Dermis microvascular lymphatic vessel endothelial cell (primary cell): ENCODE measurements around the gene OR6C2. TPM values are rescaled to one million over a fixed set of nuclear protein-coding genes. Genes with fewer than 3 reads are reported as not detected.
"Not testable (repeated sequence)": the region's sequence is repeated elsewhere in the genome, so short reads cannot be mapped to it uniquely, and the experiment has no call there.

Experiments used
- DNase-seq, 2 donors: peaks; one replicate each; pipeline versions ENCODE4 v3.0.0 to v3.0.0-alpha.2; 2010; ENCODE audit warnings: low read depth in 2 of 2
- total RNA-seq: library from RNA; depleted of rRNA; stranded (reverse); fragments of >200 nt; gene quantifications from 2 replicates; pipeline ENCODE4 v1.2.1, GENCODE V29; 2014

Gene OR6C2
- not detected in 2 replicates for total RNA-seq

DNA sequence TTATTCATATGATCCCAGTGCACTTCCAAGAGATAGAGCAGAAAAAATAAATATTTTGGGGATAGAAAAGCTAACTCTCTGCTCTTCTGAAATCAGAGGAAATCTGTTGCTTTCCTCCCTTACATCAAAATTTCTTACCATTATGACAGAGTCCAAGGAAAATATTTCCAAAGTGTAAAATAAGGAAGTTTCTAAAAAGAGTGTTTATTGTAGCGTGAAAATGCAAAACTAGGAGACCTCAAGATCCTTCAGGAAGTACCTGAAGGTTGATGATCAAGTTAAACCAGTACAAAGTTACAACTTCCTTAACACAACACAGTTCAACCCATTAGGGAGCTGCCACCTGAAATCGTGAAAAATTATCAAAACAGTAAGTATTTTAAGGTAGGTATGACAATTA is at the start of gene OR6C2:
Gene OR6C2, plus strand, starts transcription at position 301 of the 400 bp plus-strand sequence. CDS start 8,138 bp downstream, outside the sequence.
- DNase-seq: no peak

DNA sequence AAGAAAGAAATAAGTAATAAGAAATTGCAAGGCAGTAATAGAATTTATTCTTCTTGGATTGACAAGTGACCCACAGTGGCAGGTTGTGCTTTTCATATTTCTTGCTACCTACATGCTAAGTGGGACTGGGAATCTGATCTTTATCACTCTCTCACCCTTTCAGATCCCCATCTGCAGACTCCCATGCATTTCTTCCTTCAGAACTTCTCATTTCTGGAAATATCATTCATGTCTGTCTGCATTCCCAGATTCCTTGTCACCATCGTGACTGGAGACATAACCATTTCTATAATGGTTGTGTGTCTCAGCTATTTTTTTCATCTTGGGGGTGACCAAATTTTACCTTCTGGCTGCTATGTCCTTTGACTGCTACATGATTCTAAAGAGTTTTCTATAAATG is 47.5 kb upstream of the OR6C2 start:
- DNase-seq: no peak

DNA sequence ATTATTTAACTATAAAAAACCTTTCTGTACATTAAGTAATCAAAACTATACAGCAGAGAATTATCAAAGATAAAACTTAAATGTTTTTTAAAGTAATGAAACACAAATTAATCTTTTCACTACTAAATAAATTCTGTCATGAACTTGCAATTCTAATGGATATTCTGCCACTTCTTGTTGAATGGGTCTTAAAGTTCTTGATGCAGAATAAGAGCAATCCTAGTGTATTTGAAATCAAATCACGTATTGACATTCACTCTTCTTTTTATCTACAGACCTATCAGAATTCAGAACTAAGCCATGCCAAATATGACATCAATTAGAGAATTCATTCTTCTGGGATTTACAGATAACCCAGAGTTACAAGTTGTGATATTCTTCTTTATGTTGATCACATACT is 43.6 kb upstream of the OR6C2 start, which contains the start of gene OR6C65:
Gene OR6C65, plus strand, starts transcription at position 301 of the 400 bp plus-strand sequence. Its CDS starts 0 bp downstream, at position 301.
- DNase-seq: no peak

DNA sequence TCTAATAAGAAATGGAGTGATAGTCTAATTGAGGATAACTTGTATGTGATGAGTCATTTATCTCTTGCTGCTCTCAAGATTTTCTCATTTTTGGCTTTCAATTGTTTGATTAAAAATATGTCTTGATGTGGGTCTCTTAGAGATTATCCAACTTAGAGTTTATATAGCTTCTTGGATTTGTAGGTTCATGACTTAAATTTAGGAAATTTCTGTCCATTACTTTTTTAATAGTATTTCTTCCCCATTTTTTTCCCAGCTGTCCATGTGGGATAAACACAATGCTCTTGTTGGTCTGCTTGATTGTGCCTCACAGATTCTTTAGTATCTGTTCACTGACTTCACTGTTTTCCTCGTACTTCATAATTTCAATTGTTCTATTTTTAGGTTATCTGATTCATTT is 36.0 kb upstream of the OR6C2 start:
- DNase-seq: no peak

DNA sequence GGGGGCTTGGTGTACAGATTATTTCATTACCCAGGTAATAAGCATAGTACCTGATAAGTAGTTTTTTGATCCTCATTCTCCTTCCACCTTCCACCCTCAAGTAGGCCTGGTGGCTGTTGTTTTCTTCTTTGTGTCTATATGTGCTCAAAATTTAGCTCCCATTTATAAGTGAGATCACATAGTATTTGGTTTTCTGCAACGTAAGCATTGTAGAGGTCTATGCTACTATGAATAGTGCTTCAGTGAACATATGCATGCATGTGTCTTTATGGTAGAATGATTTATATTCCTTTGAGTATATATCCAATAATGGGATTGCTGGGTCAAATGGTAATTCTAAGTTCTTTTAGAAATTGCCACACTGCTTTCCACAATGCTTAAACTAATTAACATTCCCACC is 34.7 kb upstream of the OR6C2 start:
- not testable (repeated sequence) for DNase-seq

DNA sequence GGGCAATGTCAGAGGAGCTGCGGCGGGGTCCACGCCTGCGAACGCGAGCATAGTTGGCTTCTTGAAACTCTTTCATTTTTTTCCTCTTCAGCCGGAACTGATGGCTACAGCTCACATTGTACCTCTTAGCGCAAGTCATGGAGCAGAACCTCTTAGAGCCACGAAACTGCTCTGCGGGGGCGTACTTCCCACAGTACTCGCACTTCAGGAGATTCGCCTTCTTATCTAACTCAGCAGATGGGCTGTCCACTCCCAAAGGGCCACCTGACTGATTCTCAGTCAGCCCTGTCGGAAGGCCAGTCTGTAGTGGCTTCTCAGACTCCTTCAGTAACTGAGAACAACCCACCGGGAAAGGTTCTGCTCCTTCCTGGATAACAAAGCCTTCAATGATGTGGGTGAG is 31.7 kb upstream of the OR6C2 start:
- DNase-seq: not testable (repeated sequence)

DNA sequence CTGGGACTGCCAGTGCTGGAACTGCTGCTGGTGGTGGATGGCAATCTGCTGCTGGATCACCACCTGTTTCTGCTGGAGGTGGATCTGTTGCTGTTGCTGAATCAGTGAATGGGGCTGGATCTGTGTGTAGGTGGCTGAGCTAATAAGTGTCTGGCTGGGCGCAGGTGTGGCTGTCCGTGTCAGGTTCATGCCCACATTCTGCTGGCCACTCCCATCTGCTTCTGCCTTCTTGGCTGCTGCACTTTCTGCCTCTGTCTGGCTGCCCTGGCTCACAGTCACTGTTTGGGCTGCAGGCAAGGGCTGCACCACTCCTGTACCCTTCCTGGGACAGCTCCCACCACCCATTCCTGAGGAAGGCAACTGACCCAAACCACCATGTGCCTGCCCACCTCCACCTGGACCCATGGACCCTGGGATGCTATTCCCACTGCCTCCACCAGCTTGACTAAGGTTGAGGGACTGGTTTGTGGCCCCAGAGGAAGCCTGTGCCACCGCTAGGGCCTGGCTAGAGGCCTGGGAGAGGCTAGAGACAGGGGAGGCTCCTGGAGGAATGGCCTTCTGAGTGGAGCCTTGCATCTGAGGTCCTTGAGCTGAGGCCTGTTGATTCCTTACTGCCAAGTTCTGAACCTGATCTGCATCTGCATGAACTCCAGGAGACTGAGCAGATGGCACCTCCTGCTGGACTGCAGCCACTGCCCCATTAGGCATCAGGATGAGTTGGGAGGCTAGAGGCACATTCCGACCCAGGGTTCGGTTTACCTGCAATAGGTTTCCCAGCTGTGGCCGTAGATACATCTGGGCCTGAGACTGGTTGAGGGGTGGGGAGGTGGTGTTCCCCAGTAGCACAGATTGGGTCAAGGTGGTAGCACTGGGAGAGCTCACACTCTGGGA is 30.1 kb upstream of the OR6C2 start:
- DNase-seq: not testable (repeated sequence)

DNA sequence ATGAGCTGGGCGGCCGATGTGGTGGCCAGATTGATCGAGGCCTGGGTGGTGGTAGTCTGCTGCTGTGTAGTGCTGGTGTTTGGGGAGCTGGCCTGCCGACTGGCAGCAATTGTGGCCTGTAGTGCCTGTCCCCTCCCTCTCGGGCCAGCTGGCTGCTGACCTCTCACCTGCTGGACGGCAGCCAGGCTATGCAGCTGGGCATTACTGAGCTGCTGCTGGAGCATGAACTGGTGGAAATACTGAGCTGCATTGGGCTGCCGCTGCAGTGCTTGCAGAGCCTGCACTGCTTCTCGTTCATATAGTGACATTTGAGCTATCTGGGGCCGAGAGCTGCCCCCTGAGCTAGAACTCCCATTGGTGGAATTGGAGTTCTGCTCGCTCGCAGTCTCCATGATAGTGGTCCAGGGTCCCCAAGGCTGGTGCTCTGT is 29.5 kb upstream of the OR6C2 start:
- DNase-seq: peak; percentile 14 to 23

DNA sequence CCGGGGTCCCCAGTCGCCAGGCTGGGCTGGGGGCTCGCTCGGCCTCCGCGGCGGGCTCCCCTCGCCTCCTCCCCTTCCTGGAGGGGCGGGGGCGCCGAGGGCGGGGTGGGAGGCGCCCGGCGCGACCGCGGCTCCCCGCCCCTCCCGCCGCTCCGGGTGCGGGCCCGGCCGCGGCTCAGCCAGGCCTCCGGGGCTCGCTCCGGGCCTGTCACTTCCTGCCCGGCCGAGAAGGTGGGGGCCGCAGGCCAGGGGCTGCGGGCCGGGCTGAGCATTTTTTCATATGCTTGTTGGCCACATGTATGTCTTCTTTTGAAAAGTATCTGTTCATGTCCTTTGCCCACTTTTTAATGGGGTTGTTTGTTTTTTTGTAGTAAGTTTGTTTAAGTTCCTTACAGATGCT is 29.0 kb upstream of the OR6C2 start:
- DNase-seq: not testable (repeated sequence)

DNA sequence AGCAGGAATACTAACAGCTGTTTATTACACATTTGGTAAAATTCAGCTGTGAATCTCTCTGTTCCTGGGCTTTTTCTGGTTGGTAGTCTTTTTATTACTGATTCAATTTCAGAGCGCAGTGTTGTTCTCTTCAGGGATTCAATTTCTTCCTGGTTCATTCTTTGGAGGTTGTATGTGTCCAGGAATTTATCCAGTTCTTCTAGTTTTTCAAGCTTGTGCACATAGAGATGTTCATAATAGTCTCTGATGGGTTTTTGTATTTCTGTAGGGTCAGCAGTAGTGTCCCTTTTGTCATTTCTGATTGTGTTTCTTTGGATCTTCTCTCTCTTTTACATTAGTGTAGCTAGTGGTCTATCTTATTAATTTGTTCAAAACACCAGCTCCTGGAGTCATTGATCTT is 26.9 kb upstream of the OR6C2 start:
- DNase-seq: no peak

DNA sequence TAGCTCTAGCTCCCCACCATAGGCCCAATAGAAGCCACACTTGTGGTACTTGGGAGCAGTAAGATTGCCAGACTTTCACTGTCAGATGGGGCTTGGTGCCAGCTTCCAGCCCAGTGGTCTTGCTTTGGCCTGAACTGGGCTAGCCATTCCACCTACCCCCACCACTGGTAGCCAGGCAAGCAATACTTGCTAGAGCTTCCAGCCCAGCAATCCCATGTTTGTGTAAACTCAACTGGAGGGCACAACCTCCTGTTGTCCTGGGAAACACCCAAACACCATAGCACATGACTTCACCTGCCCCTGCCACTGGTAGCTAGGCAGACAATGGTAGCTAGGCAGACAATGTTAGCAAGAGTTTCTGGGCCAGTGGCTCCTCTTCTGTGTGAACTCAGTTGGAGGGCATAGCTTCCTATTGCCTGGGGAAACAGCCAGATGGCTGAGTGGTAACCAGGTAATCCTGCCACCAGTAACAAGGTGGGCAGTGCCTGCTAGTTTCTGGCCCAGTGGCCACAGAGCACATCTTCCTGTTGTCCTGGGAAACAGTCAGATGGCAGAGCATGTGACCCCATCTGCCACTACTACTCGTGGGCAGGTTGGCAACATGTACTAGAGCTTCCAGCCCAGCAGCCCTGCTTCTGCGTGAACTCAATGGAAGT is 23.4 kb upstream of the OR6C2 start:
- DNase-seq: no peak

DNA sequence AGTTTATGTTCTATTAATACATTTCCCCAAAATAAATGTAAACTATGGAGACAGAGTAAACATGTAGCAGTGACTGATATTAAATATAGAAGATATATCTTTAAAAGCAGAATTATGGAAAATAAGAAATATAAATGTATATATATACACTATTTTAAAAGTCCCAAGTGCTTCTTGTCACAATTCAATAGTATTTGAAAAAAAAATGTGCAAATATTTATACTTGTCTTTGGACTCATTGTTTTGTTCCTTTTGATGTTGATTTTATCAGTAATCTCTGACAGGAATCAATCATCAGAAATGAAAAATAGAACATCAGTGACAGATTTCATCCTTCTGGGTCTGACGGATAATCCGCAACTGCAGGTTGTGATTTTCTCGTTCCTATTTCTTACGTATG is 17.9 kb upstream of the OR6C2 start, which contains the start of gene OR6C76:
Gene OR6C76, plus strand, starts transcription at position 301 of the 400 bp plus-strand sequence. Its CDS starts 0 bp downstream, at position 301.
- no peak for DNase-seq

DNA sequence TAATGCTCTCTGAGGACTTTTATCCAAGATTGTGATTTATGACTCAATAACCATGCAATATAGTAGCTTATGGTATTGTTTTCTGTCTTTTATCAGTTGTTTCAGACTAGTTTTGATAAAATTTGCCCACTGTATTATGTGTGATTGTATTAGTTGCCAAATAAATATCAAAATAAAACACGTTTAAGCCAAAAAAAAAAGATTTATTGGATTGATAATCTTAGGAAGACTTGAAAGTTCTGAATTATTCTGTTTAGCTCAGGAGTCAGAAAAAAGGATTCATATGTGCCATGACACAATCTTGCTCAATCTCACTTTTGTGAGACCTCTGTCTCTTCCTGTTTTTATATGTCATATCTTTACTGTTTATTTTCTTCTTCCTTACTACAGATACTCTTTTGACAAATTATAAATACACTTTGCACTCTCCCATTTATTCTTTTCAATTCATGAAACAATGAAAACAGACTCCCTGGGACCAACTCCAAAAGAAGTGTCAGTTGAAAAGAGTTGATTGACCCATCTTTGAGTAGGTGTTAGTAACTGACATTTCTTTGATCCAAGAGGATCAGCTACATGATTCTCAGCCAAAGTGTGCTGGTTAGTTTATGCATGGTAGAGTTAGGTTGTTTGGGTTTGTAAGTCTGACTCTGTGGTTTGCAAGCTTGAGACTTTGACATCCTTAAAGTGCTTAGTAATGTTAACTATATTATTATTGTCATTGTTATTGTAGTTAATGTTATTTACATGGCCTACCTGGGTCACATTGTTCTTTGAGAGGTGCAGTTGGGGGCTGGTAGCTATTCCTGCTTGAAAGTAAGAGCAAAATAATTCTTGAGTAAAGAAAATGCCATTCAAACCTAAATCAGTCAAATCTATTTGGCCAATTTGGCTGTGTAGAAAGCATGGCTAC is 15.3 kb upstream of the OR6C2 start:
- DNase-seq: no peak

DNA sequence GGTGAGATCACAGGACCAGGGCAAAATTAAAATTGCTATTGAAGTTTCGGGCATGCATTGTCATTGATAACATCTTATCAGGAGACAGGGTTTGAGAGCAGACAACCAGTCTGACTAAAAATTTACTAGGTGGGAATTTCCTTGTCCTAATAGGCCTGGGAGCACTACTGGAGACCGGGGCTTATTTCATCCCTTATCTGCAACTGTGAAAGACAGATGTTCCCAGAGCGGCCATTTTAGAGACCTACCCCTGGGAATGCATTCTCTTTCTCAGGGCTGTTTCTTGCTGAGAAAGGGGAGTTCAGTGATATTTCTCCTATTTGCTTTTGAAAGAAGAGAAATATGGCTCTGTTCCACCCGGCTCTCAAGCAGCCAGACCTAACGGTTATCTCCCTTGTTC is 2.6 kb upstream of the OR6C2 start:
- not testable (repeated sequence) for DNase-seq

DNA sequence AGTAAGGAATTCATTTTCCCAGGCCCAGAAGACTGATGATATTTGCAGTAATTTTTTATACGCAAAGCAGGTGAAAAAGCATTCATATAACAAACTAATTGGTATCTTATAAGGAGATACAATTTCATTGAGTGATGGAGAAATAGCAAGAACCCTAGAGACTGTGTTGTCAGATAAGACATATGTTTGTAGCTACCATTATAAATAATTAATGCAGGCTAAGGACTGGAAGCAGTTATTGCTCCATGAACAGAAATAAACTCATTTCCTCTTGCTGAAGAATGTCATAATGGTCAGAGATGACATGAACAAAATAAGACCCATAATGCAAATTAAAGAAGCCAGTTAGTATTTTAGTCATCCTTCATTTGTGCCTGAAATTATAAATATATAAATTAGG is 1.5 kb downstream of the OR6C2 start:
- DNase-seq: no peak

DNA sequence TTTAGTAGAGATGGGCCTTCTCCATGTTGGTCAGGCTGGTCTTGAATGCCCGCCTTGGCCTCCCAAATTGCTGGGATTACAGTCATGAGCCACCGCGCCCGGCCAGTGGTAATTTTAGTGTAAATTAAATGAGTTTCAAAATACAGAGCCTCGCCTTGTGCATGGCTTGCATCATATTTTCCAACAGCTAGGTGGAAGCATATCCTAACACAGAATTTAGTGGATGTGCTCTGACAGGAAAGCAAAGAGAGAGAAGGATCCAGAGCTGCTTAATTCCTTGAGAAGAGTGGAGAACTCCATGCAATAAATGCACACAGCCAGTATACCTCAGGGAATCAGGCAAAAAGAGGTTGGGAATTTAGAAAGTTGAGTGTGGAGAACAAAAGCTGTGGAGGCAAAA is 2.5 kb downstream of the OR6C2 start:
- no peak for DNase-seq

DNA sequence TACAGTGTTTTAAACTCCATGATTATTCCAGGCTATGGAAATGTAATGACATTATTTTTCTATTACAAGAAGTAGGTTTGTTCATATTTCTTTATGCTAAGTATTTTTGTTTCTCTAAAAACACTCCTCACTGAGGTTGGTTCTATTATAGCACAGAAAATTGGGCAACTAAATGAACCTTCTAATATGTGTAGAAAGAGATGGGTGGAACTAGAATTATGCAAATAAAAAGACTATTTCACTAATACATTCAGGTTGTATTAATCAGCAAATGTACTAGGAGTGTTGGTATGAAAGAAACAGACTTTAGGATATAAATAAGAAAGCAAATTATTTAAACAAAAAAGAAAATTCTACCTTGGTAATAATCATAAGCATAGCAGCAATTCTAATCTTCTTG is 4.9 kb downstream of the OR6C2 start:
- DNase-seq: no peak

DNA sequence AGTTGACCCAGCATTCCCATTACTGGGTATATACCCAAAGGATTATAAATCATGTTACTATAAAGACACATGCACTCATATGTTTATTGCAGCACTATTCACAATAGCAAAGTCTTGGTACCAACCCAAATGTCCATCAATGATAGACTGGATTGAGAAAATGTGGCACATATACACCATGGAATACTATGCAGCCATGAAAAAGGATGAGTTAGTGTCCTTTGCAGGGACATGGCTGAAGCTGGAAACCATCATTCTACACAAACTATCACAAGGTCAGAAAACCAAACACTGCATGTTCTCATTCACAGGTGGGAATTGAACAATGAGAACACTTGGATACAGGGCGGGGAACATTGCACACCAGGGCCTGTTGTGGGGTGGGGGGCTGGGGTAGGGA is 21.1 kb downstream of the OR6C2 start:
- not testable (repeated sequence) for DNase-seq

DNA sequence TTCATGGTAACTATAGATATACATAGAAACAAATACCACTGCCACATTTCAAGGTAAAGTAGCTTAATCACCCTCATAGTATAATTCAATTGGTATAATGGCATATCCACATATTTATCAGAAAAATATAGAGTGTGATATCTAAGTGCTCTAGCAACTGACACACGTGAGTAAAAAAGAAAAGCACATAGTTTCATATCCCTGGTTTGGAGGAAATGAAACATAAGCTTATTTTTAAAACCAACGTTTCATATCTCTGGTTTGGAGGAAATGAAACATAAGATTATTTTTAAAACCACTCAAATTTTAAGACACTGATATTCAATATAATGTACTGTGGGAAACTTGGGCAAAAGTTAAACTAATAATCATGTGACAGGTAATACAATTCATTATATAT is 24.0 kb downstream of the OR6C2 start:
- DNase-seq: no peak

DNA sequence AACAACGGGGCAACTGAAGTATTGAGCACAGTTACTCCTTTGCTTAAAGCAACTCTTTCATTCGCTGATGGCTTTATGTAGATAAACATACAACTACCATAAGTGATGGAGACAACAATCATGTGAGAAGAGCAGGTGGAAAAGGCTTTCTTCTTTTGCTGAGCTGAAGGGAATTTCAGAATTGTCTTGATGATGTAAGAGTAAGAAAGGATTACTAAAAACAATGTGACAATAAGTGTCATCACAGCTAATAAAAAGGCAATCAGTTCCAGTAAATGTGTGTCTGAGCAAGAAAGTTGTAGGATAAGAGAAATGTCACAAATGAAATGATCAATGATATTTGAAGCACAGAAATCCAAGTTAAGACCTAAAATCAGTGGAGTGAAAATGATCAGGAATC is 25.4 kb downstream of the OR6C2 start:
- DNase-seq: no peak

DNA sequence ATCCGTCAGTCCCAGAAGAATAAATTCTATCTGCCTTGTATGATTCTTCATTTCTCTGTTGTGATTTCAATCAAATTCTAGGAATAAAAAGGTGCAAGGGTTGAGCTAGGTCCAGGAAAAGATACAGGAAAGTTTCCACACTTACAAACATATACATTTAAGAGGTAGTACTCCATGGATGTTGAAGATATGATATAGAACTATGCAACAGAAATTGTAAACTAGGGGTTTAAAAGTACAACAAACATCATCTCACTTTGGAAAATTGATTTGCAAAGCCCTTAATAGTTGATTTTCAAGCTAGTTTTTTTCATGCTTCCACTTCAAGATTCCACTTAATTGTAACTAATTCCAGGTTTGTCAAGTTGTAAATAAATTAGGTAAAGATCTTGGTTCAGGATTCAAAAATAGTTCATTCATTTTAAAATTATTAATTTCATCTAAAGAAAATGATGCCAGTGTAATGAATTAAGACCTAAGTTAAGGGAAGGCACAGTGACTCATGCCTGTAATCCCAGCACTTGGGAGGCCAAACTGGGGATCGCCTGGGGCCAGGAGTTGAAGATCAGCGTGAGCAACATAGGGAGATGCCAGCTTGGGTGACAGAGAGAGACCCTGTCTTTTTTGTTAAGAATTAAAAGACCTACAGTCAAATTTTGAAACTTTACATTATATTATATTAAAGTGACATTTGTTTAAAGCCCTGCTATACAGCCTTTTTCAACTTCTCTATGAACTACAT is 26.4 kb downstream of the OR6C2 start, which contains the start of gene OR6C70:
Gene OR6C70, minus strand, starts transcription at position 51 of the 742 bp plus-strand sequence. Its CDS starts 0 bp downstream, at position 51.
- DNase-seq: no peak
